Measurements from ENCODE around the gene PLEKHA7.

- TF ChIP-seq EZH2phosphoT487 (IDR thresholded peaks at IDR 0.05; ENCODE audit: insufficient read depth, low read depth): no peak
- no peak for TF ChIP-seq EZH2 (IDR thresholded peaks at IDR 0.05; ENCODE audit: insufficient read depth, poor library complexity, severe bottlenecking)
Measured at GRCh38 chr11:16946477-16947282, 67.5 kb downstream of the PLEKHA7 start.
